IMR-90 (cell line): ENCODE measurements around the gene RAP2A. TPM values are rescaled to one million over a fixed set of nuclear protein-coding genes. Genes with fewer than 3 reads are reported as not detected.

Experiments
- ATAC-seq: fragments of 200-7000 bp; cut with Tn5 transposase; 2 replicates; pipeline ENCODE4 v1.9.1; 2020; ENCODE audit warnings: low read depth, mild to moderate bottlenecking, moderate library complexity
- BruUV-seq: library from RNA; stranded (reverse); fragments of 400-500 nt; replicated peaks from 2 replicates; lab custom pipeline; 2021; lab: Mats Ljungman, UMichigan
- CTCF ChIA-PET: fragments of 300-600 bp; formaldehyde crosslinking; extraction: SDS; loops from one replicate; lab custom pipeline; 2021; ENCODE audit warnings: antibody characterized with exemption; lab: Yijun Ruan, JAX
- POLR2A ChIA-PET: fragments of 300-600 bp; sonication (Branson Sonifier 250); formaldehyde crosslinking; loops from one replicate; lab custom pipeline; 2022; ENCODE audit warnings: antibody characterized with exemption; ENCODE audit not compliant: unreplicated experiment; lab: Charles Lee
- DNase-seq: peaks from one replicate; pipeline ENCODE4 v3.0.0; 2013
- H2AFZ ChIP-seq: replicated peaks from 2 replicates; pipeline ENCODE3; 2013; ENCODE audit warnings: low read length, mild to moderate bottlenecking; ENCODE audit not compliant: poor library complexity
- H2AK5ac ChIP-seq: 2 replicates; pipeline ENCODE4 v1.6.1; 2013; ENCODE audit warnings: low read depth, low read length, inconsistent platforms
- H2AK9ac ChIP-seq: replicated peaks from 2 replicates; pipeline ENCODE3; 2013; ENCODE audit warnings: mild to moderate bottlenecking, low read depth, low read length, moderate library complexity; ENCODE audit not compliant: poor library complexity
- H2BK120ac ChIP-seq: 2 replicates; pipeline ENCODE4 v1.6.1; 2013; ENCODE audit warnings: low read depth, low read length, inconsistent platforms
- H2BK15ac ChIP-seq: 3 replicates; pipeline ENCODE4 v1.6.1; 2013; ENCODE audit warnings: low read depth, low read length, inconsistent platforms
- H2BK20ac ChIP-seq: 2 replicates; pipeline ENCODE4 v1.6.1; 2013; ENCODE audit warnings: low read depth, mild to moderate bottlenecking, inconsistent platforms, low read length, moderate library complexity
- H2BK5ac ChIP-seq: 2 replicates; pipeline ENCODE4 v1.6.1; 2013; ENCODE audit warnings: mild to moderate bottlenecking, low read depth, low read length, inconsistent platforms; ENCODE audit not compliant: poor library complexity, severe bottlenecking
- H3K14ac ChIP-seq: replicated peaks from 2 replicates; pipeline ENCODE4 v1.6.1; 2013; ENCODE audit warnings: low read depth, low read length, inconsistent platforms
- H3K18ac ChIP-seq: 2 replicates; pipeline ENCODE4 v1.6.1; 2013; ENCODE audit warnings: low read depth, low read length, control low read depth
- H3K23ac ChIP-seq: 2 replicates; pipeline ENCODE4 v1.6.1; 2013; ENCODE audit warnings: low read depth, low read length, inconsistent platforms
- H3K27ac ChIP-seq: 2 replicates; pipeline ENCODE4 v1.5.1; 2013; ENCODE audit warnings: mild to moderate bottlenecking, control low read depth, low read length; ENCODE audit not compliant: insufficient read depth
- H3K27me3 ChIP-seq: 2 replicates; pipeline ENCODE4 v1.6.1; 2013; ENCODE audit warnings: low read length; ENCODE audit not compliant: control insufficient read depth, insufficient read depth
- H3K36me3 ChIP-seq: 2 replicates; pipeline ENCODE4 v1.6.1; 2013; ENCODE audit warnings: low read length, mixed read lengths; ENCODE audit not compliant: control insufficient read depth, insufficient read depth
- H3K4ac ChIP-seq: 2 replicates; pipeline ENCODE4 v1.6.1; 2013; ENCODE audit warnings: low read depth, low read length, inconsistent platforms
- H3K4me1 ChIP-seq: 2 replicates; pipeline ENCODE4 v1.6.1; 2013; ENCODE audit warnings: low read length, mixed read lengths; ENCODE audit not compliant: control insufficient read depth, insufficient read depth
- H3K4me2 ChIP-seq: 2 replicates; pipeline ENCODE4 v1.6.1; 2013; ENCODE audit warnings: low read depth, mild to moderate bottlenecking, control low read depth, low read length, moderate library complexity
- H3K4me3 ChIP-seq: 2 replicates; pipeline ENCODE4 v1.5.1; 2013; ENCODE audit warnings: low read depth, mild to moderate bottlenecking, control low read depth, low read length, moderate library complexity; ENCODE audit not compliant: insufficient read depth
- H3K56ac ChIP-seq: 2 replicates; pipeline ENCODE4 v1.6.1; 2013; ENCODE audit warnings: low read length, inconsistent platforms; ENCODE audit not compliant: insufficient read depth; ENCODE audit errors: extremely low read depth
- H3K79me1 ChIP-seq, 2 experiments: 2 replicates each; pipeline ENCODE4 v1.6.1; 2013; ENCODE audit warnings: low read length in 2 of 2, inconsistent platforms in 1 of 2, low read depth in 1 of 2
- H3K9ac ChIP-seq: 2 replicates; pipeline ENCODE4 v1.6.1; 2013; ENCODE audit warnings: low read depth, low read length, control low read depth
- H3K9me1 ChIP-seq: 2 replicates; pipeline ENCODE4 v1.6.1; 2013; ENCODE audit warnings: low read length, inconsistent platforms; ENCODE audit not compliant: insufficient read depth
- H3K9me3 ChIP-seq: 2 replicates; pipeline ENCODE4 v1.6.1; 2013; ENCODE audit warnings: low read length; ENCODE audit not compliant: control insufficient read depth, insufficient read depth
- H4K20me1 ChIP-seq: 2 replicates; pipeline ENCODE4 v1.6.1; 2013; ENCODE audit warnings: low read length, inconsistent platforms; ENCODE audit not compliant: insufficient read depth
- H4K5ac ChIP-seq: 2 replicates; pipeline ENCODE4 v1.6.1; 2013; ENCODE audit warnings: mild to moderate bottlenecking, low read depth, low read length, control low read depth
- H4K8ac ChIP-seq, 2 experiments: 2 replicates each; pipeline ENCODE4 v1.6.1; 2013; ENCODE audit warnings: low read depth in 2 of 2, low read length in 2 of 2, control low read depth in 1 of 2, inconsistent platforms in 1 of 2
- H4K91ac ChIP-seq: 2 replicates; pipeline ENCODE4 v1.6.1; 2013; ENCODE audit warnings: low read depth, low read length, inconsistent platforms; ENCODE audit not compliant: insufficient read depth
- CHD1 ChIP-seq: IDR thresholded peaks from 2 replicates; pipeline ENCODE4 v1.6.1; 2012; ENCODE audit warnings: low read depth, low read length, improper control_type of control experiment
- FOS ChIP-seq: fragments of 150-350 bp; IDR thresholded peaks from 2 replicates; pipeline ENCODE4 v1.6.1; 2016; ENCODE audit warnings: low read depth, low read length
- MAZ ChIP-seq: IDR thresholded peaks from 2 replicates; pipeline ENCODE4 v1.6.1; 2012; ENCODE audit warnings: low read depth, mild to moderate bottlenecking, low read length, improper control_type of control experiment, moderate library complexity, borderline replicate concordance
- RAD21 ChIP-seq: IDR thresholded peaks from 2 replicates; pipeline ENCODE4 v1.6.1; 2012; ENCODE audit warnings: low read length, improper control_type of control experiment
- RCOR1 ChIP-seq: IDR thresholded peaks from 2 replicates; pipeline ENCODE4 v1.6.1; 2012; ENCODE audit warnings: mild to moderate bottlenecking, low read length, improper control_type of control experiment; ENCODE audit not compliant: insufficient replicate concordance
- RFX5 ChIP-seq: IDR thresholded peaks from 2 replicates; pipeline ENCODE4 v1.8.0; 2012; ENCODE audit warnings: low read depth, mild to moderate bottlenecking, low read length, moderate library complexity
- WGBS, 2 experiments: methylation state at CpG; one replicate each; pipeline versions ENCODE4 v1.1.5 to v1.1.7; 2013; ENCODE audit warnings: missing lambda C conversion rate in 2 of 2; ENCODE audit not compliant: insufficient read length in 1 of 2; ENCODE audit errors: extremely low coverage in 2 of 2; 5-methylcytosine and 5-hydroxymethylcytosine counted together
- dilution Hi-C: fragments of 300-500 bp; cut with HindIII; formaldehyde crosslinking; loops from one replicate; pipeline ENCODE4 v1.14.3; 2018; ENCODE audit warnings: low sequenced_read_pairs; ENCODE audit not compliant: unreplicated experiment
- in situ Hi-C: fragments of 300-500 bp; cut with MboI; formaldehyde crosslinking; loops from 3 replicates; pipeline ENCODE4 v1.14.3; 2019; ENCODE audit warnings: low sequenced_read_pairs, inconsistent platforms, mixed read lengths
- intact Hi-C: fragments of 100-400 bp; cut with micrococcal nuclease; formaldehyde crosslinking; loops from 2 replicates; pipeline ENCODE4 v1.10.0; 2022
- polyA plus RNA-seq, 3 experiments: library from polyadenylated mRNA; depleted of rRNA; stranded (reverse); fragments of >200 nt; gene quantifications; 2 replicates each; pipeline ENCODE4 v1.2.3, GENCODE V29; 2012; ENCODE audit warnings: low replicate concordance in 1 of 3
- total RNA-seq: library from RNA; depleted of rRNA; stranded (reverse); fragments of >200 nt; gene quantifications from 2 replicates; pipeline ENCODE4 v1.2.3, GENCODE V29; 2012
- TF ChIP-seq, protein P1 (sequence below): fragments of 150-350 bp; IDR thresholded peaks from 2 replicates; pipeline ENCODE4 v1.6.1; 2016; ENCODE audit warnings: low read depth, mild to moderate bottlenecking, low read length, moderate library complexity, borderline replicate concordance
- TF ChIP-seq, protein P2 (sequence below): fragments of 150-350 bp; IDR thresholded peaks from 2 replicates; pipeline ENCODE4 v1.6.1; 2017; ENCODE audit warnings: mild to moderate bottlenecking, antibody characterized with exemption, low read length, low read depth
- TF ChIP-seq, protein P3 (sequence below): conservative IDR thresholded peaks from 2 replicates; pipeline ENCODE4 v1.5.1; 2012; ENCODE audit warnings: mild to moderate bottlenecking, low read depth, low read length, improper control_type of control experiment

RAP2A gene
- total and polyA plus RNA-seq, 2 of the 4 experiments (the other 2 are of a cell fraction) = 6.4 to 21.0 TPM

DNA sequence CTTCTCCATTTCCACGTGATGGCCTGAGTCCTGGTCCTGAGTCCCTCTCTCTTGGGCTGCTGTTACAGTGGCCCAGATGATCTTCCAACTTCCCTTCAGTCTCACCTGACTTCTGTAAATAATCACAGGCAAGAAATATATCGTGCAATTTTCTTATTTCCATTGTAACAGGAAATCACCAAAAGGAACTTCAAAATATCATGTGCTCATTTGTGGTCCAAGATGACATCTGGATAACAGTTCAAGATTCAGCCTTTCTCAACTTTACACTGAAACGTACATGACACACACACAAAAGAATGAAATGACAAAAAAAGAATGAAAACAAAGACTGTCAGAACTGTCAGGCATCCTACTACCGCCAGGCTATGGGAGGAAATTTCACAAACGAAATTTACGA is 22.0 kb upstream of the RAP2A start:
- BruUV-seq = no TSS peak
- no peak overlapping the region for H2AFZ ChIP-seq

More for the DNA sequence above, 22.0 kb upstream of the RAP2A start:
- H3K9me3 ChIP-seq = no peaks in the 10 kb centered on the region
- H2BK120ac ChIP-seq = no peak overlapping the region
- 98% methylated on average over 4 of the region's 6 CpGs; no CpG with 5 or more reads in 1 of the 2 experiments for WGBS, 2 experiments
- no peak overlapping the region for H2BK20ac ChIP-seq
- no peak overlapping the region for H4K91ac ChIP-seq
- dilution Hi-C loops (no loop called here), intact Hi-C loops (no loop called here), in situ Hi-C loops (no loop called here)
- H3K9me1 ChIP-seq = no peaks in the 10 kb centered on the region
- no peak overlapping the region for H3K14ac ChIP-seq
- no peak overlapping the region for H3K18ac ChIP-seq
- no peak overlapping the region for H3K56ac ChIP-seq
- CTCF ChIA-PET = no interaction called here
- no peak overlapping the region for H3K4me3 ChIP-seq
- no peaks in the 10 kb centered on the region for H3K36me3 ChIP-seq
- H3K79me1 ChIP-seq = no peaks in the 10 kb centered on the region
- no peak overlapping the region for H3K23ac ChIP-seq
- no peak overlapping the region for H3K27ac ChIP-seq
- peaks cover 3% of the 10 kb centered on the region; the same call in 1 of the 2 replicates for H3K27me3 ChIP-seq
- ATAC-seq (no peak), DNase-seq (no peak)
- H3K9ac ChIP-seq = no peak overlapping the region
- TF ChIP-seq, protein P1, sequence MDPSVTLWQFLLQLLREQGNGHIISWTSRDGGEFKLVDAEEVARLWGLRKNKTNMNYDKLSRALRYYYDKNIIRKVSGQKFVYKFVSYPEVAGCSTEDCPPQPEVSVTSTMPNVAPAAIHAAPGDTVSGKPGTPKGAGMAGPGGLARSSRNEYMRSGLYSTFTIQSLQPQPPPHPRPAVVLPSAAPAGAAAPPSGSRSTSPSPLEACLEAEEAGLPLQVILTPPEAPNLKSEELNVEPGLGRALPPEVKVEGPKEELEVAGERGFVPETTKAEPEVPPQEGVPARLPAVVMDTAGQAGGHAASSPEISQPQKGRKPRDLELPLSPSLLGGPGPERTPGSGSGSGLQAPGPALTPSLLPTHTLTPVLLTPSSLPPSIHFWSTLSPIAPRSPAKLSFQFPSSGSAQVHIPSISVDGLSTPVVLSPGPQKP = no peak
- TF ChIP-seq MAZ (no peak), RAD21 (no peak), RCOR1 (no peak), RFX5 (no peak), FOS (no peak), CHD1 (no peak)
- TF ChIP-seq, protein P2, sequence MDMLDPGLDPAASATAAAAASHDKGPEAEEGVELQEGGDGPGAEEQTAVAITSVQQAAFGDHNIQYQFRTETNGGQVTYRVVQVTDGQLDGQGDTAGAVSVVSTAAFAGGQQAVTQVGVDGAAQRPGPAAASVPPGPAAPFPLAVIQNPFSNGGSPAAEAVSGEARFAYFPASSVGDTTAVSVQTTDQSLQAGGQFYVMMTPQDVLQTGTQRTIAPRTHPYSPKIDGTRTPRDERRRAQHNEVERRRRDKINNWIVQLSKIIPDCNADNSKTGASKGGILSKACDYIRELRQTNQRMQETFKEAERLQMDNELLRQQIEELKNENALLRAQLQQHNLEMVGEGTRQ = no peak
- TF ChIP-seq, protein P3, sequence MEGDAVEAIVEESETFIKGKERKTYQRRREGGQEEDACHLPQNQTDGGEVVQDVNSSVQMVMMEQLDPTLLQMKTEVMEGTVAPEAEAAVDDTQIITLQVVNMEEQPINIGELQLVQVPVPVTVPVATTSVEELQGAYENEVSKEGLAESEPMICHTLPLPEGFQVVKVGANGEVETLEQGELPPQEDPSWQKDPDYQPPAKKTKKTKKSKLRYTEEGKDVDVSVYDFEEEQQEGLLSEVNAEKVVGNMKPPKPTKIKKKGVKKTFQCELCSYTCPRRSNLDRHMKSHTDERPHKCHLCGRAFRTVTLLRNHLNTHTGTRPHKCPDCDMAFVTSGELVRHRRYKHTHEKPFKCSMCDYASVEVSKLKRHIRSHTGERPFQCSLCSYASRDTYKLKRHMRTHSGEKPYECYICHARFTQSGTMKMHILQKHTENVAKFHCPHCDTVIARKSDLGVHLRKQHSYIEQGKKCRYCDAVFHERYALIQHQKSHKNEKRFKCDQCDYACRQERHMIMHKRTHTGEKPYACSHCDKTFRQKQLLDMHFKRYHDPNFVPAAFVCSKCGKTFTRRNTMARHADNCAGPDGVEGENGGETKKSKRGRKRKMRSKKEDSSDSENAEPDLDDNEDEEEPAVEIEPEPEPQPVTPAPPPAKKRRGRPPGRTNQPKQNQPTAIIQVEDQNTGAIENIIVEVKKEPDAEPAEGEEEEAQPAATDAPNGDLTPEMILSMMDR = no peak
- H2AK5ac ChIP-seq = no peak overlapping the region
- no peak overlapping the region for H4K5ac ChIP-seq
- H3K4ac ChIP-seq = no peak overlapping the region
- POLR2A ChIA-PET = no interaction called here
- H2BK5ac ChIP-seq = no peak overlapping the region
- no peak overlapping the region for H2AK9ac ChIP-seq
- H2BK15ac ChIP-seq = no peak overlapping the region
- no peaks in the 10 kb centered on the region for H3K4me1 ChIP-seq
- no peak overlapping the region for H4K8ac ChIP-seq
- no peak overlapping the region for H3K4me2 ChIP-seq
- no peaks in the 10 kb centered on the region for H4K20me1 ChIP-seq
